H9 (cell line): ENCODE results near the gene STKLD1. TPM values are rescaled to one million over a fixed set of nuclear protein-coding genes. Genes with fewer than 3 reads are reported as not detected.
A peak's percentile ranks its signal among the peaks of the same experiment; 100 is the strongest.

Experiments
- DNase-seq: peaks from one replicate; pipeline ENCODE4 v3.0.0-alpha.2; 2017
- H2AFZ ChIP-seq: one replicate; pipeline ENCODE4 v1.6.1; 2013; ENCODE audit warnings: mild to moderate bottlenecking, low read length, control low read depth, moderate library complexity
- H2AK5ac ChIP-seq: 2 replicates; pipeline ENCODE4 v1.6.1; 2013; ENCODE audit warnings: low read length, control low read depth, mixed read lengths; ENCODE audit not compliant: insufficient read length
- H2BK120ac ChIP-seq: one replicate; pipeline ENCODE4 v1.6.1; 2013; ENCODE audit warnings: low read depth, mild to moderate bottlenecking, low read length, control low read depth, inconsistent platforms; ENCODE audit not compliant: poor library complexity, severe bottlenecking
- H2BK12ac ChIP-seq: 2 replicates; pipeline ENCODE4 v1.6.1; 2013; ENCODE audit warnings: low read length, control low read depth, mixed read lengths, low read depth; ENCODE audit not compliant: insufficient read length
- H2BK15ac ChIP-seq: 2 replicates; pipeline ENCODE4 v1.6.1; 2013; ENCODE audit warnings: low read depth, low read length, control low read depth
- H2BK20ac ChIP-seq: one replicate; pipeline ENCODE4 v1.6.1; 2013; ENCODE audit warnings: low read depth, mild to moderate bottlenecking, low read length, control low read depth, inconsistent platforms; ENCODE audit not compliant: poor library complexity, severe bottlenecking
- H2BK5ac ChIP-seq: 2 replicates; pipeline ENCODE4 v1.6.1; 2013; ENCODE audit warnings: low read length, control low read depth, mixed read lengths; ENCODE audit not compliant: insufficient read length
- H3K14ac ChIP-seq: 2 replicates; pipeline ENCODE4 v1.6.1; 2013; ENCODE audit warnings: low read length, control low read depth; ENCODE audit not compliant: insufficient read depth
- H3K18ac ChIP-seq: 2 replicates; pipeline ENCODE4 v1.6.1; 2013; ENCODE audit warnings: low read depth, mild to moderate bottlenecking, mixed read lengths, low read length, control low read depth; ENCODE audit not compliant: insufficient read length
- H3K23ac ChIP-seq: 2 replicates; pipeline ENCODE4 v1.6.1; 2013; ENCODE audit warnings: low read length, control low read depth, mixed read lengths, low read depth; ENCODE audit not compliant: insufficient read length
- H3K23me2 ChIP-seq: 2 replicates; pipeline ENCODE4 v1.6.1; 2013; ENCODE audit warnings: low read depth, mild to moderate bottlenecking, mixed read lengths, low read length, control low read depth; ENCODE audit not compliant: insufficient read length, poor library complexity, severe bottlenecking
- H3K27ac ChIP-seq: 2 replicates; pipeline ENCODE4 v1.5.1; 2013; ENCODE audit warnings: low read length, control low read depth, mixed read lengths, low read depth; ENCODE audit not compliant: insufficient read length
- H3K27me3 ChIP-seq: 2 replicates; pipeline ENCODE4 v1.6.1; 2013; ENCODE audit warnings: low read length, control low read depth, inconsistent platforms; ENCODE audit not compliant: insufficient read depth
- H3K4ac ChIP-seq: 2 replicates; pipeline ENCODE4 v1.6.1; 2013; ENCODE audit warnings: low read depth, mild to moderate bottlenecking, control low read depth, inconsistent platforms, low read length, moderate library complexity
- H3K4me1 ChIP-seq: 2 replicates; pipeline ENCODE4 v1.6.1; 2013; ENCODE audit warnings: low read length, control low read depth, inconsistent platforms; ENCODE audit not compliant: insufficient read depth
- H3K4me2 ChIP-seq: 2 replicates; pipeline ENCODE4 v1.6.1; 2013; ENCODE audit warnings: low read length, control low read depth, mixed read lengths; ENCODE audit not compliant: insufficient read length, insufficient read depth
- H3K56ac ChIP-seq: 2 replicates; pipeline ENCODE4 v1.6.1; 2013; ENCODE audit warnings: low read depth, mild to moderate bottlenecking, mixed read lengths, low read length, control low read depth; ENCODE audit not compliant: insufficient read length
- H3K79me1 ChIP-seq: 2 replicates; pipeline ENCODE4 v1.6.1; 2013; ENCODE audit warnings: low read depth, mild to moderate bottlenecking, moderate library complexity, low read length, control low read depth, inconsistent platforms; ENCODE audit not compliant: insufficient read depth, poor library complexity, severe bottlenecking
- H3K79me2 ChIP-seq: 2 replicates; pipeline ENCODE4 v1.6.1; 2013; ENCODE audit warnings: low read length, control low read depth, inconsistent platforms; ENCODE audit not compliant: insufficient read depth
- H3K9ac ChIP-seq: 2 replicates; pipeline ENCODE4 v1.6.1; 2013; ENCODE audit warnings: low read length, control low read depth, mixed read lengths; ENCODE audit not compliant: insufficient read length; ENCODE audit errors: extremely low read depth
- H3K9me3 ChIP-seq: one replicate; pipeline ENCODE4 v1.6.1; 2013; ENCODE audit warnings: low read depth, low read length, inconsistent platforms; ENCODE audit not compliant: control insufficient read depth
- H3T11ph ChIP-seq: one replicate; pipeline ENCODE4 v1.6.1; 2013; ENCODE audit warnings: mild to moderate bottlenecking, low read length, control low read depth, inconsistent platforms
- H4K20me1 ChIP-seq: one replicate; pipeline ENCODE4 v1.6.1; 2013; ENCODE audit not compliant: control insufficient read depth, insufficient read length, insufficient read depth
- H4K5ac ChIP-seq: 2 replicates; pipeline ENCODE4 v1.6.1; 2013; ENCODE audit warnings: low read depth, mild to moderate bottlenecking, mixed read lengths, low read length, control low read depth; ENCODE audit not compliant: insufficient read length
- H4K8ac ChIP-seq: replicated peaks from 2 replicates; pipeline ENCODE4 v1.6.1; 2013; ENCODE audit warnings: low read length, control low read depth, mixed read lengths, low read depth; ENCODE audit not compliant: insufficient read length
- H4K91ac ChIP-seq: 2 replicates; pipeline ENCODE4 v1.6.1; 2013; ENCODE audit warnings: low read depth, mild to moderate bottlenecking, moderate library complexity, mixed read lengths, low read length, control low read depth; ENCODE audit not compliant: insufficient read length
- H3K27ac Mint-ChIP-seq, 3 experiments: 2 replicates in 2 of 3; 3 replicates in 1 of 3; pipeline ENCODE4 v1.8.0; 2020 to 2021; ENCODE audit warnings: mixed read lengths in 3 of 3, mild to moderate bottlenecking in 1 of 3, moderate library complexity in 1 of 3
- H3K27me3 Mint-ChIP-seq: 2 replicates; pipeline ENCODE4 v1.8.0; 2021; ENCODE audit warnings: low read depth, mild to moderate bottlenecking, moderate library complexity, mixed read lengths
- H3K36me3 Mint-ChIP-seq, 3 experiments: 2 replicates in 2 of 3; 3 replicates in 1 of 3; pipeline ENCODE4 v1.8.0; 2020 to 2021; ENCODE audit warnings: low read depth in 3 of 3, mixed read lengths in 3 of 3; ENCODE audit not compliant: insufficient read depth in 1 of 3
- H3K4me1 Mint-ChIP-seq, 2 experiments: 2 replicates each; pipeline ENCODE4 v1.8.0; 2020; ENCODE audit warnings: mixed read lengths in 2 of 2
- H3K4me3 Mint-ChIP-seq, 2 experiments: 2 replicates in 1 of 2; 3 replicates in 1 of 2; pipeline ENCODE4 v1.8.0; 2020 to 2021; ENCODE audit warnings: mild to moderate bottlenecking in 2 of 2, mixed read lengths in 2 of 2, moderate library complexity in 1 of 2
- H3K9me3 Mint-ChIP-seq, 2 experiments: 2 replicates in 1 of 2; 3 replicates in 1 of 2; pipeline ENCODE4 v1.8.0; 2020; ENCODE audit warnings: mild to moderate bottlenecking in 2 of 2, mixed read lengths in 2 of 2, moderate library complexity in 1 of 2
- CTCF ChIP-seq: fragments of 200-600 bp; sonication (generic); conservative IDR thresholded peaks from 3 replicates; pipeline ENCODE4 v1.8.0; 2021; ENCODE audit warnings: antibody characterized with exemption, mild to moderate bottlenecking
- WGBS: extraction: QIAGEN DNeasy Blood & Tissue Kit; methylation state at CpG from one replicate; pipeline ENCODE4 v1.1.7; 2013; ENCODE audit warnings: missing lambda C conversion rate, low lambda C conversion rate, mixed read lengths; ENCODE audit not compliant: insufficient read length; ENCODE audit errors: extremely low coverage; 5-methylcytosine and 5-hydroxymethylcytosine counted together
- total RNA-seq: library from RNA; stranded (reverse); gene quantifications from 2 replicates; pipeline ENCODE4 v1.2.1, GENCODE V29; 2021

The STKLD1 gene
- total RNA-seq, 1 experiment from 2014 or later: 0.57 TPM

- no peak overlapping the region for H2BK5ac ChIP-seq
- H3K14ac ChIP-seq: no peak overlapping the region
- no peaks in the 10 kb centered on the region for H4K20me1 ChIP-seq
- H4K91ac ChIP-seq: no peak overlapping the region
- no peaks in the 10 kb centered on the region for H3K27me3 ChIP-seq
- H2BK15ac ChIP-seq: no peak overlapping the region
- no peaks in the 10 kb centered on the region for H3K9me3 ChIP-seq
- no peak overlapping the region for H4K5ac ChIP-seq
- TF ChIP-seq CTCF: no peak; the same call in 2 of the 3 replicates
- peaks cover 51 to 89% (median 80%) of the 10 kb centered on the region in 3 experiments for H3K36me3 Mint-ChIP-seq
- no peak overlapping the region for H2BK20ac ChIP-seq
- no peak overlapping the region for H3K27ac ChIP-seq
- no peaks in the 10 kb centered on the region for H3K27me3 Mint-ChIP-seq
- peak; percentile 64 for DNase-seq
- peaks cover 6% of the 10 kb centered on the region; the same call in 1 of the 2 replicates for H3K79me2 ChIP-seq
- peaks cover 10 to 12% of the 10 kb centered on the region in 2 experiments for H3K4me1 Mint-ChIP-seq
- H3K9me3 Mint-ChIP-seq: no peaks in the 10 kb centered on the region
- no peaks in the 10 kb centered on the region; the same call in 1 of the 2 replicates for H3K4me1 ChIP-seq
- H3K56ac ChIP-seq: no peak overlapping the region
- H3K4ac ChIP-seq: no peak overlapping the region
- no CpG with 5 or more reads among the region's 11 CpGs for whole genome bisulfite sequencing
- no peak overlapping the region for H3T11ph ChIP-seq
- H4K8ac ChIP-seq: no peak overlapping the region
- peak overlapping the region in 1 of 3 experiments; percentile 10; a peak in 1 of 7 replicates for H3K27ac Mint-ChIP-seq
- no peak overlapping the region for H2BK12ac ChIP-seq
- H2AFZ ChIP-seq: no peak overlapping the region
- no peak overlapping the region for H2BK120ac ChIP-seq
- no peaks in the 10 kb centered on the region for H3K23me2 ChIP-seq
- H3K79me1 ChIP-seq: peaks cover 10% of the 10 kb centered on the region
- H3K23ac ChIP-seq: no peak overlapping the region
- H2AK5ac ChIP-seq: no peak overlapping the region
- H3K18ac ChIP-seq: no peak overlapping the region
- H3K4me3 Mint-ChIP-seq: no peak overlapping the region
- H3K9ac ChIP-seq: no peak overlapping the region
- no peak overlapping the region for H3K4me2 ChIP-seq
Measured at GRCh38 chr9:133342570-133342969, 33.6 kb upstream of the STKLD1 start.
